ENCODE measurements around the gene CWC27.

DNA sequence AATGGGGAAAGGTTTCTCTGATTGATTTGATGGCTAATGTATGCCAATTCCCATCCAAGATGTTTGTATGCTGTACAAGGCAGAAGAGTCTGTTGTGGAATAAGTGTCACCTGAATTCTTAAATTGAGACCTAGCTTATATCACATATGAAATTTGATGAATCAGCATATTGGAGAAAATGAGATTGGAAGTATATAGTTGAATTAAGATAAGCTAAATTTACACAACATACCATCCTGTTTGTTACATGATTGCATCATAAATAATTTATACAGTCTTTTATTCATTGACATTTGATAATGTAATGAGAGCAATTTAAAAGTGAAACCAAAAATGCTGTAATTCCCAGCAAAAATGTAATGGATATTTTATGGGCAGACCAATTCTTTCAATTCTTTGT is 1.1 kb downstream of the CWC27 start:
- TF ChIP-seq, protein P1, sequence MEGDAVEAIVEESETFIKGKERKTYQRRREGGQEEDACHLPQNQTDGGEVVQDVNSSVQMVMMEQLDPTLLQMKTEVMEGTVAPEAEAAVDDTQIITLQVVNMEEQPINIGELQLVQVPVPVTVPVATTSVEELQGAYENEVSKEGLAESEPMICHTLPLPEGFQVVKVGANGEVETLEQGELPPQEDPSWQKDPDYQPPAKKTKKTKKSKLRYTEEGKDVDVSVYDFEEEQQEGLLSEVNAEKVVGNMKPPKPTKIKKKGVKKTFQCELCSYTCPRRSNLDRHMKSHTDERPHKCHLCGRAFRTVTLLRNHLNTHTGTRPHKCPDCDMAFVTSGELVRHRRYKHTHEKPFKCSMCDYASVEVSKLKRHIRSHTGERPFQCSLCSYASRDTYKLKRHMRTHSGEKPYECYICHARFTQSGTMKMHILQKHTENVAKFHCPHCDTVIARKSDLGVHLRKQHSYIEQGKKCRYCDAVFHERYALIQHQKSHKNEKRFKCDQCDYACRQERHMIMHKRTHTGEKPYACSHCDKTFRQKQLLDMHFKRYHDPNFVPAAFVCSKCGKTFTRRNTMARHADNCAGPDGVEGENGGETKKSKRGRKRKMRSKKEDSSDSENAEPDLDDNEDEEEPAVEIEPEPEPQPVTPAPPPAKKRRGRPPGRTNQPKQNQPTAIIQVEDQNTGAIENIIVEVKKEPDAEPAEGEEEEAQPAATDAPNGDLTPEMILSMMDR (IDR thresholded peaks at IDR 0.05): no peak
- no peak for TF ChIP-seq POLR2A (IDR thresholded peaks at IDR 0.05)

Measured in vagina (tissue), 2 donors.